ENCODE measurements around the gene BRSK1.

The BRSK1 gene

DNA sequence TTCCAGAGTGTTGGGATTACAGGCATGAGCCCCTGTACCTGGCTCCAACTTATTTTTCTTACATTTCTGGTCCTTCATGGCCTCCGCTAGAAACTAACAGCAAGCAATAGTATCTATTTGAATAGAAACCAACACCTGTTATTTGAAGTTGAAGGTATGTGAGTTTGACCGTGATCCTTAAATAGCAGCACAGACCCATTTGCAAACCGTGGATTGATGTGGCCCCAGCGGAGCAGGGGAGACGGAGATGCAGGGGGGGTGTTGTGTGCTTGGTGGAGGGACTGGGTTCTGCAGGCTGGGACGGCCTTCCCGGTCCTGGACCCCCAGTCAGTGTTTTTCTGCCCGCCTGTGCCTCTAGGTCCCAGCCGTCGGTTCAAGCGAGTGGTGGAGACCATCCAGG, 24.5 kb downstream of the BRSK1 start:
- Histone ChIP-seq H3K9me3 (ENCODE audit: control insufficient read depth, insufficient read depth, low read length) (no peaks in the 10 kb centered on the region), H3K4me1 (ENCODE audit: control insufficient read depth, low read length) (peaks cover 38% of the 10 kb centered on the region), H3F3A (ENCODE audit: control insufficient read depth, insufficient read depth) (no peaks in the 10 kb centered on the region), H3K27me3 (ENCODE audit: control insufficient read depth, low read length) (no peaks in the 10 kb centered on the region; the same call in 1 of the 2 replicates), H3K79me2 (ENCODE audit: control insufficient read depth, low read length) (no peaks in the 10 kb centered on the region), H4K20me1 (ENCODE audit: control insufficient read depth, insufficient read depth, low read depth, low read length) (no peaks in the 10 kb centered on the region), H3K9me2 (replicated peaks; ENCODE audit: control insufficient read depth, low read length) (no peaks in the 10 kb centered on the region), H3K27ac (ENCODE audit: low read depth, low read length) (no peak overlapping the region; the same call in 1 of the 2 replicates), H3K36me3 (ENCODE audit: control insufficient read depth, low read length) (no peaks in the 10 kb centered on the region), H3K4me2 (ENCODE audit: low read length) (peak overlapping the region; percentile 51), H3K4me3 (ENCODE audit: low read length) (no peak overlapping the region)
- no peak for TF ChIP-seq EZH2phosphoT487 (IDR thresholded peaks at IDR 0.05; ENCODE audit: borderline replicate concordance, low read length)
- TF ChIP-seq, protein P1, sequence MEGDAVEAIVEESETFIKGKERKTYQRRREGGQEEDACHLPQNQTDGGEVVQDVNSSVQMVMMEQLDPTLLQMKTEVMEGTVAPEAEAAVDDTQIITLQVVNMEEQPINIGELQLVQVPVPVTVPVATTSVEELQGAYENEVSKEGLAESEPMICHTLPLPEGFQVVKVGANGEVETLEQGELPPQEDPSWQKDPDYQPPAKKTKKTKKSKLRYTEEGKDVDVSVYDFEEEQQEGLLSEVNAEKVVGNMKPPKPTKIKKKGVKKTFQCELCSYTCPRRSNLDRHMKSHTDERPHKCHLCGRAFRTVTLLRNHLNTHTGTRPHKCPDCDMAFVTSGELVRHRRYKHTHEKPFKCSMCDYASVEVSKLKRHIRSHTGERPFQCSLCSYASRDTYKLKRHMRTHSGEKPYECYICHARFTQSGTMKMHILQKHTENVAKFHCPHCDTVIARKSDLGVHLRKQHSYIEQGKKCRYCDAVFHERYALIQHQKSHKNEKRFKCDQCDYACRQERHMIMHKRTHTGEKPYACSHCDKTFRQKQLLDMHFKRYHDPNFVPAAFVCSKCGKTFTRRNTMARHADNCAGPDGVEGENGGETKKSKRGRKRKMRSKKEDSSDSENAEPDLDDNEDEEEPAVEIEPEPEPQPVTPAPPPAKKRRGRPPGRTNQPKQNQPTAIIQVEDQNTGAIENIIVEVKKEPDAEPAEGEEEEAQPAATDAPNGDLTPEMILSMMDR (IDR thresholded peaks at IDR 0.05; ENCODE audit: low read depth, low read length, poor library complexity, severe bottlenecking): no peak

DNA sequence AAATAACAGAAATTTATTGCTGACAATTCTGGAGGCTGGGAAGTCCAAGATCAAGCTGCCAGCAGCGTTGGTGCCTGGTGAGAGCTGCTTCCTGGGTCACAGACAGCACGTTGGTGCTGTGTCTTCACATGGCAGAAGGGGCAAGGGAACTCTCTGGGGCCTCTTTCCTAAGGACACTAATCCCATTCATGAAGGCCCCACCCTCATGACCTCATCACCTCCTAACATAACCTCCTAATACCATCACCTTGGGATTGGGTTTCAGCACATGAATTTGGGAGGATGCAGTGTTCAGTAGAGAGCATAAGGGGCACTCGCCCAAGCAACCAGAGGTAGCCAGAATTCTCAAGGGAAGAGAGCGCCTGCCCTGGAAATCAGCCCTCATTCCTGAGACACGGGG, 25.7 kb downstream of the BRSK1 start:
- H3K9me2 ChIP-seq (replicated peaks; ENCODE audit: control insufficient read depth, low read length): no peaks in the 10 kb centered on the region
- H4K20me1 ChIP-seq (ENCODE audit: control insufficient read depth, insufficient read depth, low read depth, low read length): no peaks in the 10 kb centered on the region
- peak overlapping the region; percentile 37; the same call in 1 of the 2 replicates for H3K4me2 ChIP-seq (ENCODE audit: low read length)
- no peaks in the 10 kb centered on the region for H3K9me3 ChIP-seq (ENCODE audit: control insufficient read depth, insufficient read depth, low read length)
- no peak for TF ChIP-seq EZH2phosphoT487 (IDR thresholded peaks at IDR 0.05; ENCODE audit: borderline replicate concordance, low read length)
- TF ChIP-seq, protein P1 (IDR thresholded peaks at IDR 0.05; ENCODE audit: low read depth, low read length, poor library complexity, severe bottlenecking): no peak
- H3K79me2 ChIP-seq (ENCODE audit: control insufficient read depth, low read length): no peaks in the 10 kb centered on the region
- no peaks in the 10 kb centered on the region for H3K36me3 ChIP-seq (ENCODE audit: control insufficient read depth, low read length)
- H3K27ac ChIP-seq (ENCODE audit: low read depth, low read length): no peak overlapping the region
- no peaks in the 10 kb centered on the region; the same call in 1 of the 2 replicates for H3K27me3 ChIP-seq (ENCODE audit: control insufficient read depth, low read length)
- H3K4me3 ChIP-seq (ENCODE audit: low read length): no peak overlapping the region
- peaks cover 38% of the 10 kb centered on the region for H3K4me1 ChIP-seq (ENCODE audit: control insufficient read depth, low read length)
- H3F3A ChIP-seq (ENCODE audit: control insufficient read depth, insufficient read depth): no peaks in the 10 kb centered on the region

DNA sequence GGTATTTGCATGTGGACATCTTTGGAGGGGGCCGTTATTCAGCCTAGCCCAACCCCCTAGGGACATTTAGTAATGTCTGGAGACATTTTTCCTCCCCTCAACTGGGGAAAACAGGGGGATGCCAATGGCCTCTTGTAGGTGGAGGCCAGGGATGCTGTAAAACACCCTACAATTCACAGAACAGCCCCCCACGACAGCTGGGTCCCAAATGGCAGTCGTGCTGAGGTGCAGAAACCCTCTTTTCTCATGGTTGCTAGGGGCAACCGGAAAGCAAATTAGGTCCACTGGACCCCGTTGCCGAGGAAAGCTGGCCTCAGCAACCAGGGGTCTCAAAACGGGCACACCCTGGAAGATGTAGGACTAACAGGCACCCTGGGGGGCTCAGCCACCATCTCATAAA, 26.7 kb downstream of the BRSK1 start:
- Histone ChIP-seq H3K4me3 (ENCODE audit: low read length) (no peak overlapping the region), H3K36me3 (ENCODE audit: control insufficient read depth, low read length) (no peaks in the 10 kb centered on the region), H3K27ac (ENCODE audit: low read depth, low read length) (no peak overlapping the region), H3K9me2 (replicated peaks; ENCODE audit: control insufficient read depth, low read length) (no peaks in the 10 kb centered on the region), H4K20me1 (ENCODE audit: control insufficient read depth, insufficient read depth, low read depth, low read length) (no peaks in the 10 kb centered on the region), H3K79me2 (ENCODE audit: control insufficient read depth, low read length) (no peaks in the 10 kb centered on the region), H3K27me3 (ENCODE audit: control insufficient read depth, low read length) (no peaks in the 10 kb centered on the region; the same call in 1 of the 2 replicates), H3K9me3 (ENCODE audit: control insufficient read depth, insufficient read depth, low read length) (no peaks in the 10 kb centered on the region), H3K4me1 (ENCODE audit: control insufficient read depth, low read length) (peaks cover 38% of the 10 kb centered on the region), H3F3A (ENCODE audit: control insufficient read depth, insufficient read depth) (no peaks in the 10 kb centered on the region), H3K4me2 (ENCODE audit: low read length) (peak overlapping the region; percentile 37)
- TF ChIP-seq, protein P1 (IDR thresholded peaks at IDR 0.05; ENCODE audit: low read depth, low read length, poor library complexity, severe bottlenecking): no peak
- TF ChIP-seq EZH2phosphoT487 (IDR thresholded peaks at IDR 0.05; ENCODE audit: borderline replicate concordance, low read length): no peak

Data from DOHH2 (cell line).